GM12874 (cell line): Measurements from ENCODE around the gene DCP1A.

Experiments
- TF ChIP-seq, protein P1 (sequence below): IDR thresholded peaks from 2 replicates; pipeline ENCODE4 v1.5.1; 2011; ENCODE audit warnings: low read depth, mild to moderate bottlenecking, control low read depth, low read length, moderate library complexity; ENCODE audit not compliant: insufficient read depth

Gene DCP1A

GRCh38 chr3:53234130-53234840 lies 113.1 kb downstream of the DCP1A start:
- TF ChIP-seq, protein P1, sequence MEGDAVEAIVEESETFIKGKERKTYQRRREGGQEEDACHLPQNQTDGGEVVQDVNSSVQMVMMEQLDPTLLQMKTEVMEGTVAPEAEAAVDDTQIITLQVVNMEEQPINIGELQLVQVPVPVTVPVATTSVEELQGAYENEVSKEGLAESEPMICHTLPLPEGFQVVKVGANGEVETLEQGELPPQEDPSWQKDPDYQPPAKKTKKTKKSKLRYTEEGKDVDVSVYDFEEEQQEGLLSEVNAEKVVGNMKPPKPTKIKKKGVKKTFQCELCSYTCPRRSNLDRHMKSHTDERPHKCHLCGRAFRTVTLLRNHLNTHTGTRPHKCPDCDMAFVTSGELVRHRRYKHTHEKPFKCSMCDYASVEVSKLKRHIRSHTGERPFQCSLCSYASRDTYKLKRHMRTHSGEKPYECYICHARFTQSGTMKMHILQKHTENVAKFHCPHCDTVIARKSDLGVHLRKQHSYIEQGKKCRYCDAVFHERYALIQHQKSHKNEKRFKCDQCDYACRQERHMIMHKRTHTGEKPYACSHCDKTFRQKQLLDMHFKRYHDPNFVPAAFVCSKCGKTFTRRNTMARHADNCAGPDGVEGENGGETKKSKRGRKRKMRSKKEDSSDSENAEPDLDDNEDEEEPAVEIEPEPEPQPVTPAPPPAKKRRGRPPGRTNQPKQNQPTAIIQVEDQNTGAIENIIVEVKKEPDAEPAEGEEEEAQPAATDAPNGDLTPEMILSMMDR = no peak
